ENCODE data around the gene FAM110C. TPM values are rescaled to one million over a fixed set of nuclear protein-coding genes. Genes with fewer than 3 reads are reported as not detected.
A peak's percentile ranks its signal among the peaks of the same experiment; 100 is the strongest.

FAM110C gene
- total RNA-seq, 2 donors from 2014 or later = 0.22 to 0.26 TPM

GRCh38 chr2:11248-11941 lies 34.9 kb downstream of the FAM110C start:
- H3K27ac Mint-ChIP-seq = no peak overlapping the region
- ATAC-seq (peak; percentile 87), DNase-seq (peak; percentile 46 to 55 (median 53))
- H3K4me3 Mint-ChIP-seq = peak overlapping the region; percentile 34
- H3K36me3 Mint-ChIP-seq (ENCODE audit: low read depth) = no peaks in the 10 kb centered on the region
- H3K4me1 Mint-ChIP-seq = no peaks in the 10 kb centered on the region
- peaks cover 14% of the 10 kb centered on the region for H3K27me3 Mint-ChIP-seq
- H3K9me3 ChIP-seq (ENCODE audit: control insufficient read depth, low read length, poor library complexity, severe bottlenecking) = no peaks in the 10 kb centered on the region

DNA sequence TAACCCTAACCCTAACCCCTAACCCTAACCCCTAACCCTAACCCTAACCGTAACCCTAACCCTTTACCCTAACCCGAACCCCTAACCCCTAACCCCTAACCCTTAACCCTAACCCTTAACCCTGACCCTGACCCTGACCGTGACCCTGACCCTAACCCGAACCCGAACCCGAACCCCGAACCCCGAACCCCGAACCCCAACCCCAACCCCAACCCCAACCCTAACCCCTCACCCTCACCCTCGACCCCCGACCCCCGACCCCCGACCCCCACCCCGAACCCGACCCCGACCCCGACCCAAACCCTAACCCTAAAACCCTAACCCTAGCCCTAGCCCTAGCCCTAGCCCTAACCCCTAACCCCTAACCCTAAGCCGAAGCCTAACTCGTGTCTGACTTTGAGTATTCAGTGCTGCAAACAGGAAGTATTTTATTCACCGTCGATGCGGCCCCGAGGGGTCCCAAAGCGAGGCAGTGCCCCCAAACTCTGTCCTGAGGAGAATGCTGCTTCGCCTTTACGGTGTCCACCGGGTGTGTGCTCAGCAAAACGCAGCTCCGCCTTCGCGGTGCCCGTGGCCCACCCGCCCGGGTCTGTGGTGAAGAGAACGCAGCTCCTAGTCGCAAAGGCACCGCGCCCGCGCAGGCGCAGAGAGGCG lies 36.0 kb downstream of the FAM110C start:
- no peaks in the 10 kb centered on the region for H3K9me3 ChIP-seq (ENCODE audit: control insufficient read depth, low read length, poor library complexity, severe bottlenecking)
- ATAC-seq = no peak
- Mint-ChIP-seq H3K27ac (no peak overlapping the region), H3K4me3 (no peak overlapping the region), H3K4me1 (no peaks in the 10 kb centered on the region), H3K36me3 (ENCODE audit: low read depth) (no peaks in the 10 kb centered on the region), H3K27me3 (peaks cover 4% of the 10 kb centered on the region)
- DNase-seq = no peak

Other genes starting within 250 kb of the FAM110C start
- gene SH3YL1, start 217.5 kb upstream of the FAM110C start, total RNA-seq = 10 to 100 TPM; 35.4 to 53.3 TPM
- 10 to 100 TPM; 71.2 to 87.2 TPM for gene ACP1, start 218.4 kb upstream of the FAM110C start, total RNA-seq
- gene ALKAL2, start 241.6 kb upstream of the FAM110C start, total RNA-seq = 1 to 10 TPM in 1 of 2 donors, not detected in 1; 1.0 TPM